Mesendoderm (in vitro differentiated cells): Measurements from ENCODE around the gene TFB2M.

ENCODE experiments used
- DNase-seq: peaks from one replicate; pipeline ENCODE4 v3.0.0; 2013
- H2AK5ac ChIP-seq: 2 replicates; pipeline ENCODE4 v1.6.1; 2013; ENCODE audit warnings: low read length, inconsistent platforms
- H2BK120ac ChIP-seq: 2 replicates; pipeline ENCODE4 v1.6.1; 2013; ENCODE audit warnings: low read depth, mild to moderate bottlenecking, low read length, moderate library complexity, mixed read lengths
- H2BK15ac ChIP-seq: replicated peaks from 2 replicates; pipeline ENCODE4 v1.6.1; 2013; ENCODE audit warnings: low read depth, mild to moderate bottlenecking, moderate library complexity
- H2BK5ac ChIP-seq: 2 replicates; pipeline ENCODE4 v1.6.1; 2013; ENCODE audit warnings: low read length, inconsistent platforms
- H3K18ac ChIP-seq: 2 replicates; pipeline ENCODE4 v1.6.1; 2013; ENCODE audit warnings: mild to moderate bottlenecking, low read length, mixed read lengths
- H3K23ac ChIP-seq: one replicate; pipeline ENCODE4 v1.6.1; 2013; ENCODE audit warnings: low read length
- H3K27ac ChIP-seq: 2 replicates; pipeline ENCODE4 v1.5.1; 2013; ENCODE audit warnings: low read depth, mild to moderate bottlenecking, inconsistent platforms, low read length, moderate library complexity
- H3K27me3 ChIP-seq: 2 replicates; pipeline ENCODE4 v1.6.1; 2013; ENCODE audit warnings: low read length, control low read depth, mild to moderate bottlenecking, inconsistent platforms; ENCODE audit not compliant: insufficient read depth, poor library complexity
- H3K36me3 ChIP-seq: 2 replicates; pipeline ENCODE4 v1.6.1; 2013; ENCODE audit warnings: low read length, inconsistent platforms; ENCODE audit not compliant: control insufficient read depth, insufficient read depth
- H3K4ac ChIP-seq: one replicate; pipeline ENCODE4 v1.6.1; 2013; ENCODE audit warnings: low read depth, mild to moderate bottlenecking, low read length, moderate library complexity
- H3K4me1 ChIP-seq: 2 replicates; pipeline ENCODE4 v1.6.1; 2013; ENCODE audit warnings: low read depth, low read length, inconsistent platforms; ENCODE audit not compliant: control insufficient read depth
- H3K4me2 ChIP-seq: 2 replicates; pipeline ENCODE4 v1.6.1; 2013; ENCODE audit warnings: low read length
- H3K4me3 ChIP-seq: 2 replicates; pipeline ENCODE4 v1.5.1; 2013; ENCODE audit warnings: mild to moderate bottlenecking, low read length
- H3K56ac ChIP-seq: one replicate; pipeline ENCODE4 v1.6.1; 2013; ENCODE audit warnings: low read length
- H3K79me1 ChIP-seq: 2 replicates; pipeline ENCODE4 v1.6.1; 2013; ENCODE audit warnings: low read length, inconsistent platforms
- H3K79me2 ChIP-seq: 2 replicates; pipeline ENCODE4 v1.6.1; 2013; ENCODE audit warnings: mild to moderate bottlenecking, low read length; ENCODE audit not compliant: control insufficient read depth, insufficient read depth
- H3K9ac ChIP-seq: 2 replicates; pipeline ENCODE4 v1.6.1; 2013; ENCODE audit warnings: low read length, inconsistent platforms
- H4K5ac ChIP-seq: one replicate; pipeline ENCODE4 v1.6.1; 2013; ENCODE audit warnings: low read length
- H4K8ac ChIP-seq: one replicate; pipeline ENCODE4 v1.6.1; 2013; ENCODE audit warnings: low read depth, mild to moderate bottlenecking, control low read depth, low read length, moderate library complexity
- WGBS: extraction: QIAGEN DNeasy Blood & Tissue Kit; methylation state at CpG from one replicate; pipeline ENCODE4 v1.1.7; 2013; ENCODE audit warnings: low lambda C conversion rate, missing lambda C conversion rate; ENCODE audit not compliant: insufficient coverage; ENCODE audit errors: extremely low coverage; 5-methylcytosine and 5-hydroxymethylcytosine counted together

Gene TFB2M

GRCh38 chr1:246533371-246533905, 32.6 kb downstream of the TFB2M start:
- no peak overlapping the region for H4K5ac ChIP-seq
- H3K23ac ChIP-seq: no peak overlapping the region
- H2BK5ac ChIP-seq: no peak overlapping the region
- H3K79me2 ChIP-seq: no peaks in the 10 kb centered on the region
- no peak overlapping the region for H2BK120ac ChIP-seq
- no peaks in the 10 kb centered on the region for H3K36me3 ChIP-seq
- no peak overlapping the region for H3K18ac ChIP-seq
- DNase-seq: no peak
- H3K9ac ChIP-seq: no peak overlapping the region
- no peak overlapping the region for H3K27ac ChIP-seq
- no peak overlapping the region for H4K8ac ChIP-seq
- no peak overlapping the region for H3K56ac ChIP-seq
- H2AK5ac ChIP-seq: no peak overlapping the region
- H3K4me2 ChIP-seq: no peak overlapping the region
- no peaks in the 10 kb centered on the region for H3K27me3 ChIP-seq
- no peak overlapping the region for H2BK15ac ChIP-seq
- no peaks in the 10 kb centered on the region for H3K4me1 ChIP-seq
- WGBS: no CpG with 5 or more reads among the region's 2 CpGs
- H3K4ac ChIP-seq: no peak overlapping the region
- no peaks in the 10 kb centered on the region for H3K79me1 ChIP-seq
- no peak overlapping the region for H3K4me3 ChIP-seq

GRCh38 chr1:246532519-246532918, 33.5 kb downstream of the TFB2M start:
- Histone ChIP-seq H3K4me3 (no peak overlapping the region), H4K8ac (no peak overlapping the region), H2BK15ac (no peak overlapping the region), H2BK120ac (no peak overlapping the region), H3K56ac (no peak overlapping the region), H3K79me1 (no peaks in the 10 kb centered on the region), H3K79me2 (no peaks in the 10 kb centered on the region), H3K27ac (no peak overlapping the region), H2BK5ac (no peak overlapping the region), H3K23ac (no peak overlapping the region), H2AK5ac (no peak overlapping the region), H3K4me2 (no peak overlapping the region), H3K36me3 (no peaks in the 10 kb centered on the region), H3K4me1 (no peaks in the 10 kb centered on the region), H3K4ac (no peak overlapping the region), H3K18ac (no peak overlapping the region), H4K5ac (no peak overlapping the region), H3K9ac (no peak overlapping the region), H3K27me3 (no peaks in the 10 kb centered on the region)
- DNase-seq: no peak
- WGBS: no CpG with 5 or more reads among the region's 1 CpG

- Histone ChIP-seq H3K23ac (no peak overlapping the region), H3K4me1 (no peaks in the 10 kb centered on the region), H3K18ac (no peak overlapping the region), H3K36me3 (no peaks in the 10 kb centered on the region), H2BK5ac (no peak overlapping the region), H4K8ac (no peak overlapping the region), H3K4ac (no peak overlapping the region), H4K5ac (no peak overlapping the region), H3K79me2 (no peaks in the 10 kb centered on the region), H2AK5ac (no peak overlapping the region), H2BK15ac (no peak overlapping the region), H2BK120ac (no peak overlapping the region), H3K79me1 (no peaks in the 10 kb centered on the region), H3K9ac (no peak overlapping the region), H3K27ac (no peak overlapping the region), H3K56ac (no peak overlapping the region), H3K4me2 (no peak overlapping the region), H3K4me3 (no peak overlapping the region), H3K27me3 (no peaks in the 10 kb centered on the region)
- DNase-seq: no peak
- WGBS: no CpG with 5 or more reads among the region's 2 CpGs
Observed at GRCh38 chr1:246530482-246530881, 35.6 kb downstream of the TFB2M start.

- Histone ChIP-seq H3K79me1 (no peaks in the 10 kb centered on the region), H3K23ac (no peak overlapping the region), H3K4me2 (no peak overlapping the region), H3K4me3 (no peak overlapping the region), H2BK5ac (no peak overlapping the region), H2AK5ac (no peak overlapping the region), H2BK120ac (no peak overlapping the region), H3K27me3 (no peaks in the 10 kb centered on the region), H3K4me1 (no peaks in the 10 kb centered on the region), H3K56ac (no peak overlapping the region), H4K8ac (no peak overlapping the region), H3K36me3 (no peaks in the 10 kb centered on the region), H4K5ac (no peak overlapping the region), H2BK15ac (no peak overlapping the region), H3K18ac (no peak overlapping the region), H3K4ac (no peak overlapping the region), H3K27ac (no peak overlapping the region), H3K9ac (no peak overlapping the region), H3K79me2 (no peaks in the 10 kb centered on the region)
- DNase-seq: no peak
- no CpG with 5 or more reads among the region's 8 CpGs for WGBS
Observed at GRCh38 chr1:246528933-246529731, 36.9 kb downstream of the TFB2M start.

- Histone ChIP-seq H2BK5ac (no peak overlapping the region), H3K4ac (no peak overlapping the region), H3K56ac (no peak overlapping the region), H4K5ac (no peak overlapping the region), H3K4me1 (no peaks in the 10 kb centered on the region), H3K4me2 (no peak overlapping the region), H2AK5ac (no peak overlapping the region), H3K18ac (no peak overlapping the region), H3K27ac (no peak overlapping the region), H3K23ac (no peak overlapping the region), H4K8ac (no peak overlapping the region), H3K36me3 (no peaks in the 10 kb centered on the region), H3K27me3 (no peaks in the 10 kb centered on the region), H2BK120ac (no peak overlapping the region), H3K4me3 (no peak overlapping the region), H3K79me1 (no peaks in the 10 kb centered on the region), H3K79me2 (no peaks in the 10 kb centered on the region), H3K9ac (no peak overlapping the region), H2BK15ac (no peak overlapping the region)
- no CpG with 5 or more reads among the region's 5 CpGs for WGBS
- no peak for DNase-seq
Observed at GRCh38 chr1:246527402-246528088, 38.5 kb downstream of the TFB2M start.
